Endothelial cell of umbilical vein (primary cell): ENCODE data around the gene RXYLT1. TPM values are rescaled to one million over a fixed set of nuclear protein-coding genes. Genes with fewer than 3 reads are reported as not detected.

Experiments
- BruUV-seq: library from RNA; stranded (reverse); fragments of 400-500 nt; replicated peaks from 2 replicates; lab custom pipeline; 2021; lab: Mats Ljungman, UMichigan
- CTCF ChIA-PET: fragments of 300-600, 350-600 bp; sonication (Branson Sonifier 250); formaldehyde crosslinking; loops from one replicate; lab custom pipeline; 2021; ENCODE audit warnings: antibody characterized with exemption, inconsistent platforms; lab: Charles Lee
- POLR2A ChIA-PET: fragments of 300-600, 350-600 bp; sonication (Branson Sonifier 250); formaldehyde crosslinking; loops from one replicate; lab custom pipeline; 2021; ENCODE audit warnings: antibody characterized with exemption, inconsistent platforms; lab: Charles Lee
- DNase-seq: peaks from one replicate; pipeline ENCODE4 v3.0.0-alpha.2; 2011; ENCODE audit warnings: low read depth, low spot score
- FAIRE-seq: peaks from 2 replicates; lab custom pipeline; 2011; peaks lifted over from hg19 to GRCh38; lab: Jason Lieb, UNC
- H2AFZ ChIP-seq: 2 replicates; pipeline ENCODE4 v1.6.0; 2012; ENCODE audit warnings: low read depth, low read length, control low read depth, inconsistent platforms
- H3K27ac ChIP-seq: 2 replicates; pipeline ENCODE4 v1.5.1; 2011; ENCODE audit warnings: low read depth, mild to moderate bottlenecking, control low read depth, low read length, moderate library complexity; ENCODE audit not compliant: insufficient read depth
- H3K27me3 ChIP-seq, 2 experiments: 2 replicates each; pipeline versions ENCODE4 v1.6.0 to v1.6.1; 2011; ENCODE audit warnings: low read length in 2 of 2, mixed read lengths in 1 of 2; ENCODE audit not compliant: control insufficient read depth in 2 of 2, insufficient read depth in 2 of 2
- H3K36me3 ChIP-seq, 2 experiments: 2 replicates in 1 of 2; 3 replicates in 1 of 2; pipeline ENCODE4 v1.5.1; 2011; ENCODE audit warnings: low read length in 2 of 2, mild to moderate bottlenecking in 1 of 2, moderate library complexity in 1 of 2; ENCODE audit not compliant: control insufficient read depth in 2 of 2, insufficient read depth in 2 of 2; ENCODE audit errors: extremely low read depth in 1 of 2
- H3K4me1 ChIP-seq: 3 replicates; pipeline ENCODE4 v1.5.1; 2011; ENCODE audit warnings: mild to moderate bottlenecking, low read length; ENCODE audit not compliant: control insufficient read depth, insufficient read depth; ENCODE audit errors: extremely low read depth
- H3K4me2 ChIP-seq: 2 replicates; pipeline ENCODE4 v1.6.1; 2011; ENCODE audit warnings: low read length, control low read depth, mixed read lengths; ENCODE audit not compliant: insufficient read depth
- H3K4me3 ChIP-seq, 3 experiments: fragments of 200-600 bp in 1 of 3; sonication (generic), shearing (Covaris generic) in 1 of 3; replicated peaks in 1 of 3; 2 replicates each; pipeline ENCODE4 v1.5.1; 2011 to 2016; ENCODE audit warnings: control low read depth in 3 of 3, low read length in 3 of 3, mild to moderate bottlenecking in 2 of 3, inconsistent platforms in 1 of 3, low read depth in 1 of 3, moderate library complexity in 1 of 3; ENCODE audit not compliant: insufficient read depth in 1 of 3
- H3K79me2 ChIP-seq: 2 replicates; pipeline ENCODE4 v1.6.0; 2012; ENCODE audit warnings: low read length, inconsistent platforms; ENCODE audit not compliant: control insufficient read depth, insufficient read depth
- H3K9ac ChIP-seq: replicated peaks from 2 replicates; pipeline ENCODE3; 2011; ENCODE audit warnings: low read length, control low read depth; ENCODE audit not compliant: insufficient read depth; ENCODE audit errors: extremely low read depth
- H3K9me1 ChIP-seq: replicated peaks from 3 replicates; pipeline ENCODE4 v1.6.0; 2011; ENCODE audit warnings: mild to moderate bottlenecking, low read length; ENCODE audit not compliant: control insufficient read depth, insufficient read depth; ENCODE audit errors: extremely low read depth
- H3K9me3 ChIP-seq: replicated peaks from 2 replicates; pipeline ENCODE4 v1.5.1; 2012; ENCODE audit warnings: low read length, inconsistent platforms; ENCODE audit not compliant: control insufficient read depth, insufficient read depth
- H4K20me1 ChIP-seq: replicated peaks from 2 replicates; pipeline ENCODE3; 2011; ENCODE audit warnings: mild to moderate bottlenecking, low read length; ENCODE audit not compliant: control insufficient read depth, insufficient read depth; ENCODE audit errors: extremely low read depth
- CTCF ChIP-seq, 2 donors: IDR thresholded peaks; 1 replicate in 1 of 2; 2 replicates in 1 of 2; pipeline ENCODE4 v1.5.1; 2011; ENCODE audit warnings: low read length in 2 of 2, mild to moderate bottlenecking in 2 of 2, moderate library complexity in 2 of 2, control low read depth in 1 of 2, inconsistent platforms in 1 of 2, low read depth in 1 of 2; ENCODE audit not compliant: insufficient read depth in 1 of 2; ENCODE audit errors: extremely low read depth in 1 of 2
- EZH2 ChIP-seq: IDR thresholded peaks from 2 replicates; pipeline ENCODE4 v1.6.1; 2012; ENCODE audit warnings: borderline replicate concordance, low read depth, mild to moderate bottlenecking, moderate library complexity, low read length, inconsistent platforms; ENCODE audit not compliant: severe bottlenecking
- FOS ChIP-seq: IDR thresholded peaks from 2 replicates; pipeline ENCODE4 v1.6.1; 2011; ENCODE audit warnings: mild to moderate bottlenecking, low read length, moderate library complexity, borderline replicate concordance; ENCODE audit not compliant: insufficient read depth
- GATA2 ChIP-seq: IDR thresholded peaks from 2 replicates; pipeline ENCODE4 v1.7.0; 2011; ENCODE audit warnings: low read depth, mild to moderate bottlenecking, moderate library complexity, mixed read lengths, low read length; ENCODE audit not compliant: insufficient read length, insufficient read depth
- JUN ChIP-seq: IDR thresholded peaks from 2 replicates; pipeline ENCODE4 v1.6.1; 2011; ENCODE audit warnings: borderline replicate concordance, low read depth; ENCODE audit not compliant: insufficient read length, insufficient read depth
- MAX ChIP-seq: IDR thresholded peaks from 2 replicates; pipeline ENCODE4 v1.6.1; 2011; ENCODE audit not compliant: insufficient read depth, insufficient read length
- MYC ChIP-seq: IDR thresholded peaks from one replicate; pipeline ENCODE4 v1.6.1; 2011; ENCODE audit warnings: mild to moderate bottlenecking, low read depth, low read length
- POLR2A ChIP-seq: IDR thresholded peaks from 2 replicates; pipeline ENCODE4 v1.6.1; 2012; ENCODE audit warnings: low read depth, mild to moderate bottlenecking, control low read depth, low read length
- POLR2AphosphoS5 ChIP-seq: IDR thresholded peaks from 2 replicates; pipeline ENCODE4 v1.6.1; 2012; ENCODE audit warnings: low read depth, mild to moderate bottlenecking, control low read depth, low read length, moderate library complexity; ENCODE audit not compliant: insufficient read depth
- dilution Hi-C: fragments of 300-500 bp; cut with MboI; formaldehyde crosslinking; loops from one replicate; pipeline ENCODE4 v1.15.0; 2019; ENCODE audit warnings: low sequenced_read_pairs; ENCODE audit not compliant: extremely low pct_ligation_motif_present
- intact Hi-C: fragments of 100-400 bp; cut with micrococcal nuclease; formaldehyde crosslinking; loops from one replicate; pipeline ENCODE4 v1.10.0; 2022
- polyA plus RNA-seq, 4 experiments: library from polyadenylated mRNA; depleted of rRNA in 3 of 4; stranded (reverse) in 3 of 4; unstranded in 1 of 4; fragments of >200 nt; gene quantifications; 2 replicates each; pipeline versions ENCODE4 v1.2.1 to v1.2.3, GENCODE V29; 2011 to 2012; ENCODE audit warnings: missing spikeins in 1 of 4
- total RNA-seq: library from RNA; stranded (reverse); gene quantifications from 2 replicates; pipeline ENCODE4 v1.2.3, GENCODE V29; 2021

The RXYLT1 gene
- total and polyA plus RNA-seq, 2 donors (not counting 3 experiments of a cell fraction or from before 2014, with no cell fraction given), result 8.1 to 13.1 TPM

- Histone ChIP-seq H3K9ac (no peak overlapping the region), H3K27me3 (no peaks in the 10 kb centered on the region), H2AFZ (no peak overlapping the region), H3K9me1 (no peaks in the 10 kb centered on the region), H3K27ac (no peak overlapping the region), H4K20me1 (no peaks in the 10 kb centered on the region), H3K36me3 (no peaks in the 10 kb centered on the region), H3K4me3 (no peak overlapping the region), H3K9me3 (no peaks in the 10 kb centered on the region), H3K79me2 (peaks cover 42% of the 10 kb centered on the region), H3K4me1 (peaks cover 12% of the 10 kb centered on the region), H3K4me2 (no peak overlapping the region)
- intact Hi-C loops, result no loop called here
- TF ChIP-seq CTCF (IDR thresholded peaks at IDR 0.05; ENCODE audit: extremely low read depth in 1 of 2, insufficient read depth in 1 of 2, low read depth in 1 of 2, low read length in 2 of 2), result no peak
- TF ChIP-seq MAX, result no peak
- TF ChIP-seq POLR2A, result no peak
- no peak for TF ChIP-seq POLR2AphosphoS5
- TF ChIP-seq MYC, result no peak
- BruUV-seq, result no TSS peak
- dilution Hi-C loops, result no loop called here
- FAIRE-seq (no peak), DNase-seq (no peak)
- ChIA-PET CTCF (no interaction called here), POLR2A (no interaction called here)
Measured at GRCh38 chr12:63849106-63849620, 69.5 kb downstream of the RXYLT1 start.

GRCh38 chr12:63849641-63850040 is 69.9 kb downstream of the RXYLT1 start:
- no peaks in the 10 kb centered on the region for H3K27me3 ChIP-seq
- intact Hi-C loops (no loop called here), dilution Hi-C loops (no loop called here)
- no peaks in the 10 kb centered on the region for H4K20me1 ChIP-seq
- H3K4me3 ChIP-seq, result no peak overlapping the region
- no TSS peak for BruUV-seq
- H3K9me1 ChIP-seq, result no peaks in the 10 kb centered on the region
- FAIRE-seq (no peak), DNase-seq (no peak)
- no peak overlapping the region for H3K27ac ChIP-seq
- TF ChIP-seq MAX (no peak), POLR2A (no peak), JUN (no peak), CTCF (IDR thresholded peaks at IDR 0.05; ENCODE audit: extremely low read depth in 1 of 2, insufficient read depth in 1 of 2, low read depth in 1 of 2, low read length in 2 of 2) (no peak), GATA2 (no peak), MYC (no peak), POLR2AphosphoS5 (no peak), EZH2 (no peak), FOS (no peak)
- H2AFZ ChIP-seq, result no peak overlapping the region
- H3K36me3 ChIP-seq, result no peaks in the 10 kb centered on the region
- H3K79me2 ChIP-seq, result peaks cover 43% of the 10 kb centered on the region
- H3K4me1 ChIP-seq, result peaks cover 12% of the 10 kb centered on the region
- POLR2A ChIA-PET, result no interaction called here
- H3K9me3 ChIP-seq, result no peaks in the 10 kb centered on the region
- CTCF ChIA-PET, result no interaction called here
- no peak overlapping the region for H3K4me2 ChIP-seq
- no peak overlapping the region for H3K9ac ChIP-seq
